Epidermal melanocyte (primary cell): ENCODE data around the gene SHC2.
"Not testable (repeated sequence)": the region's sequence is repeated elsewhere in the genome, so short reads cannot be mapped to it uniquely, and the experiment has no call there.

Source experiments
- DNase-seq: peaks from one replicate; pipeline ENCODE4 v3.0.0; 2011; ENCODE audit warnings: low spot score; ENCODE audit not compliant: insufficient read length

The SHC2 gene

GRCh38 chr19:408441-408901, 52.4 kb downstream of the SHC2 start:
- no peak for DNase-seq

DNA sequence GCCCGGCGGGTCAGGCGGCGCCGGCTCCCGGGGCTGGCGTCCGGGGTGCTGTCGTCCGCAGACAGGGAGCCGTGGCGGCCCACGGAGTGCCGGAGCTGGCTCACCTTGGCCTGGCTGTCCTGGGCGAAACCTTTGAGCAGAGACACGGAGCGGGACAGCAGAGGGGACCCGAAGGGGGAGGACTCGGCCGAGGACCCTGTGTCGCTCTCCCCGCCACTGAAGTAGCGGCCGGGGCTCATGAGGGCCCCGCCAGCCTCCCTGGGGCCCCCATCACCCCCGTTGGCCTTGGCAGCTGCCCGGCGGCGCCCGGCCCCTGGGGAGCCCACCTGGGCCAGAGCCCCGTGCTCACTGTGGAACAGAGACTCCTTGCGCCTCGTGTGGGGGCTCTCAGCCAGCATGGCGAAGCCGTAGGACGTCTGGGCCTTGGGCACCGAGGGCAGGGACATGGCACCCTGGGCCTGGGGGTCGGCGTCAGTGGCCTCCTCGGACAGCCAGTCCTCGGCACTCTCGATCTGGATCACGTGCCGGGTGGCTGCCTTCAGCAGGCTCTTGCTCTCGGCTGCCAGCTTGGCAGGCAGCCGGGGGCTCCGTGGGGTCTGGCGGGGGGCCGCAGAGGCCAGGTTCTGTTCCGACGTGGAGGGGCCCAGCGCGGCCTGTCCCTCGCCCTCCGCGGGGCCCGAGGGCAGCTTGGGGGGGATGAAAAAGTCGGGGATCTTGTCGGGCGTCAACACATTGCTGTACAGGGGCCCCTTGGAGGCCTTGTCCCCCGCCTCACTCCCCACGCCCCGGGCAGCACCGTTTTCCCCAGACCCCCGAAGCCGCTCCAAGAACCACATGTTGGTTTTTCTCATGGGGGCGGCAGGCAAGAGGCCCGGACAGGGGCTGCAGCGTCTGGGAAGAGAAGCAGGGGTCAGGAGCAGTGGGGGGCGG, 53.1 kb downstream of the SHC2 start:
- no peak for DNase-seq

DNA sequence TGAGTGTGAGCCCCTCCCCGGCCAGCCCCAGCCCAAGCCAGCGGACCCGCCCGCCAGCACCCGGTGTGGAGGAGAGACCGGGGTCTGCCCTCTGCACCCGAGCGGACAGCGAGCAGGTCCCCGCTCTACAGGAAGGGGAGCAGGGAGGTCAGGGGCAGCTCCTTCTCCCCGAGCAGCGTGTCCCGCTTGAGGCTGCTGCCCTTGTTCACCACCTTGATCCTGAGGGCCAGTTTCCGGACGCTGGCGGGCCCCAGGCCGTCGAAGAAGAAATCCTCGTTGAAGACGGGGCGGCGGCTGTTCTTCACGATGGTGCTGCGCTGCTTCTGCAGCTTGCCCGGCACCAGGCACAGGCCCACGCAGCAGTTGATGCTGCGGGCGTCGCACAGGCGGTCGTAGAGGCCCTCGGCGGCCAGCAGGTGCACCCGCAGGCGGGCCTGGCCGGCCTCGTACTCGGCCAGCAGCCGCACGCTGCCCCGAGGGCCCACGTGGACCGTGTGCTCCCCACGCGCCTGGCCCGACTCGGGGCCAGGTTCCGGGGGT, 53.8 kb downstream of the SHC2 start:
- DNase-seq = no peak

DNA sequence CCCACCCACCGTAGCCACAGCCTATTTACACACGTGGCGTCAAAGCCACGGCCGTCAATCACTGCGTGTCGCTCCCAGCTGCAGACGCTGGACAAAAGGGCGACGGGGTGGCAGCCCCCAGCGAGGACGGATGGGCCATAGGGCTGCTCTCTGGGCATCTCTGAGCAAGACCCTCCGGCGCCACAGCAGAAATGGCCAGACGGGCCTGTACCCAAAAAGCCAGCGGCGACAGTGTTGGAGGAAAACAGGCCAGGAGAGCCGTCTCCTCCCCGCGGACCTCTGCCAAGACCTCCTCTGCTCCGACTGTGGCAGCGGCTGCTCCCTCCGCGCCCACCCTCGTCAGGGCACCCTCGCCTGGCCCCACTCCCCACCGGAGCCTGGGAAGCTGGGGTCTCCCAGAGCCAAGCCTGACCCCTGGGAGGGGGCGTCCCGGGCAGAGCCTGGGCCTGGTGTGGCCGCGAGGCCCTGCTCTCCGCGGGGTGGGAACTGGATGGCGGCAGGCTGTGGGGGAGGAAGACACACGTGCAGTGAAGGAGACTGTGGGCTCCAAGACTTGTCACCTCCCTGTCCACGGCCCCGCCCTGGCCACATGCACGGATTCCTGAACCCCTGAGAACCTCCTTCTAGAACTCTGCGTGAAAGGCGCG, 54.6 kb downstream of the SHC2 start:
- no peak for DNase-seq

GRCh38 chr19:405121-405965, 55.5 kb downstream of the SHC2 start:
- DNase-seq = no peak

DNA sequence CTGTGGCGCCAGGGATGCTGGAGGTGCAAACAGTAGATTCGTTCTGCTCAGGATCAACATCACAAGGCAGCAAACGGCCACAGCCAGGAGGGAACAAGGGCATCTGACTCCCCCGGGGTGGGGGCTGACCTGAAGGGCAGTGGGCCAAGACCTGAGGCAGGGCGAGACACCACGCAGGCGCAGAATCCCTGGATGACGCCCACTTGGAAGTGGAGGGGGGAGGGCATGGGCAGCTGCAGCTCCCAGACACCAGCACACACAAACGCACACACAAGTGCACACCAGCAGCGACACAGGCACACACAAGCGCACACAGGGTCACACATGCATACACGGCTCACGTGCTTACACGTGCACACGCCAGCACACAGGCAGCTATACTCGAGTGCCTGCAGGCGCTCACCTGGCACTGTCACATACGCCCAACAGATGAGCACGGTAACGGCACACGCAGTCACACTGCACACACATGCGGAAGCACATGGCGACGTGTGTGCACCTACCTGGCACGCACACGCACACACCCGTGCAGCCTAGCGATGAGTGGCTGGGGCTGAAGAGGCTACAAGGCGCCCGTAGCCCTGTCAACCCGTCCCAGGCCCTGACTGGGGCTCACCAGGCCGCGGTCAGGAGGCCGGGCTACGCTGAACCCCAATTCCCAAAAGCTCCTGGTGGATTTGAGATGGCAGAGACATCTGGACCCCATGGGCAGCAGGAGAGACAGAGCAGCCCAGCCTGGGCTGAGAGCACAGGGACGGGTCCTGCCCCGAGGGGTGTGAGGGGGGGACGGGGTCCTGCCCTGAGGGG, 57.4 kb downstream of the SHC2 start:
- DNase-seq = no peak

DNA sequence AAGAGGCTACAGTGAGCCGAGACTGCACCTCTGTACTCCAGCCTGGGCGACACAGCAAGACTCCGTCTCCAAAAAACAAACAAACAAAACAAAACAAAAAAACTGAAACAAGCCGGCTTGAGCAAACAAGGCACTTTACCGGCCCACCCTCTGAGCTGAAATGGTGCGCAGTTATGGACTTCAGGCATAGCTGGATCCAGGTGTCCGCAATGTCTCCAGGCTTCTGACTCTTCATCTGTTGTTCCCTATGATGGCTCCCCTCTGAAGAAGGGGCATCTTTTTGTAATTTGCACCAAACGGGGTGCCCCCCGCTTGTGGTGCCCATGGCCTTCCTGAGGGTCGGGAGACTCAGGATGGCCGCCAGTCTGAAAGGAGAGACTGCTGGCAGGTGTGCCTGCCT, 58.0 kb downstream of the SHC2 start:
- DNase-seq = no peak

GRCh38 chr19:401866-402511, 58.8 kb downstream of the SHC2 start:
- no peak for DNase-seq

DNA sequence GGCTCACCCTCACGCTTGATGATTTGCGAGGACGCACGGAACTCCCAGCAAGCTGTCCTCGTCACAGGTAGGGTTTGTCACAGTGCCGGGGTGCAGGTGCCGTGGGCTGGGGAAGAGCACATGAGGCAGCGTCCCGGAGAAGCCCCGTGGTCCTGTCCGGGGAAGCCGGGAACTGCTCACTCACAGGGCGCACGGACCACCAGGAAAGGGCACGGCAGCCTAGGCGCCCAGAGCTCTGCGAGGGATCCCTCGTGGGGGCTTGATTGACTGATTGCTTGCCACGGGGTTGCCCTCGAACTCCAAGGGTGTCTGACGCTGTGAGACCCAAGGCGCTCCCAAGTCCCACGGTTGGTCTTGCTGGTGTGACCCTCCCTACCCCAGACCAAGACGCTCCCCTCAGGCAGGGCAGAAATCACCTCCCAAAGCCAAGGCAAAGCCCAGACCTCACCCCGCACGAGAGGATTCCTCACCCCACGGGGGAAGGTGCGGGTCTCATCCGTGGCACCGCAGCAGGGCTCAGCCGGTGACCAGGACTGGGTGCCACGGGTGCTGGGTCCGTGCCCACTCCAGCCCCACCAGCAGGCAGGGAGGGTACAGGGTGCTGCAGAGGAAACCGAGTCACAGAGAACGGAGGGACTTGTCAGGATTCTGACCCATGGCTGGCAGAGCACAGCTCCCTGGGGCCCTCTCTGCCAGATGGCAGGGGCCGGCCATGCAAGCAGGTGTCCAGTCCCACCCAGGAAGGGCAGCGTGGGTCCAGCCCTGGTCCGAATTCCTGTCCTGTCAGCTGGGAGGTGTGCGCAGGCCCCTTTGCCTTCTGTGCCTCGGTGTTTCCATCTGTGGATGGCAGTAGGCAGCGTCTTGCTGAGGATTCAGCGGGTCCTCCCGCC, 59.6 kb downstream of the SHC2 start:
- no peak for DNase-seq

DNA sequence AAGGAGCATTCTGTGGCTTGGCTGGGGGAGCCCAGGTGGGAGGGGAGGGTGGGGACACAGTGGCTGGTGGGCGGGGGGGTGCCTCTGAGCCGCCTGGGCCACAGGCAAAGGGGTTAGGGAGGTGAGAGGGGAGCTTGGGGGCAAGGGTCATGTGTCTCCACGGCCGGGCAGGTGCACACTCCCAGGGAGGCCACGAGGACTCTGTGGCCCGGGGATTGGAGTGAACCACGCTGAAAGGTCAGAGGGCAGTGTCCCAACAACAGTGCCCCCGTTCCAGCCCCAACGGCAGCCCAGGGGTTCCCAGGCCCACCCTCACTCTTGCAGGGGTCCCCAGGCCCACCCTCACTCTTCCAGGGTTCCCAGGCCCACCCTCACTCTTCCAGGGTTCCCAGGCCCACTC, 61.5 kb downstream of the SHC2 start:
- DNase-seq = no peak

DNA sequence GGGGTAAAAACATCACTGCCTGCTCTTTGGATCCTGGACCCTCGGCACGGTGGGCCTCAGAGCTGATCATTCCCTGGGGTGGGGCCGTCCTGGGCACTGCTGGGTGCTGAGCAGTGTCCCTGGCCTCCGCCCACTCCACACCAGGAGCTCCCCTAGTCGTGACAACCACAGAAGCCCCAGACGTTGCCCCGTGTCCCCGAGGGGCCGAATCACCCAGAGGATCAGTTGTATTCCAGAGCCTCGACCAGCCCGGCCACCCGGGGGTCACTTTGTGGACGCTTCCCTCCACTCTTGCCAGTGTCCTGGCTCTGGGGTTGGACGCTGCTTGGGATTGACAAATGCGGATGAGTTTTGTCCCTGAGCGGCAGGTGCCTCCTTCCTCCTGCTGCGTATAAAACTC, 62.1 kb downstream of the SHC2 start:
- no peak for DNase-seq

DNA sequence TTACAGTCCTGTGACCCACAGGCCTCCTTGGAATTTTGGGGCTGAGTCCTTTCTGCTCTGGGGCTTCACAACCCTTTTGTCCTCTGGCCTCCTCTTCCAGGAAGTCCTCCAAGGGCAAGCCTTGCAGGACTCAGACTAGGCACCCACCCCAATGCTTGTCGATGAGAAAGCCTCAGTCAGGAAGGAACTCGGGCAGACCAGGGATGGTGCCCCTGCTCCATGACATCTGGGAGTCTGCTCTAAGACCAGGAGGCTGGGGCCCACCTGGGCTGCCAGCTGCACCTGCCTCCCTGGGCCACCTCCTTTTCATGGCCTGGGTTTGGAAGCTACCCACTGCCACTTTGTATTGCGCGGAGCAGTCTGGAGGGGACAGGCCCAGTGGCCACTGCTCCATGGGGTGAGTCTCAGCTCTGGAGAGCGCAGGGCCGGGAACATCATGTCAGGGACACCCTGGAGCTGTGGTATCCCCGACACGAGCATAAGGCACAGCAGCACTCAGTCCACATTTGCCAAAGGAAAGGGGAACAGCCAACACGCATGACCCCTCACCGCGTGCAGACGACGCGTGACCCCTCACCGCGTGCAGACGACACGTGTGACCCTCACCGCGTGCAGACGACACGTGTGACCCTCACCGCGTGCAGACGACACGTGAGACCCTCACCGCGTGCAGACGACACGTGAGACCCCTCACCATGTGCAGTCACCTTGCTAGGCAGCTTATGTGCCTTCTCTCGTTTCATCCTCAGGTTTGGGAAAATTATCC, 62.7 kb downstream of the SHC2 start:
- no peak for DNase-seq

DNA sequence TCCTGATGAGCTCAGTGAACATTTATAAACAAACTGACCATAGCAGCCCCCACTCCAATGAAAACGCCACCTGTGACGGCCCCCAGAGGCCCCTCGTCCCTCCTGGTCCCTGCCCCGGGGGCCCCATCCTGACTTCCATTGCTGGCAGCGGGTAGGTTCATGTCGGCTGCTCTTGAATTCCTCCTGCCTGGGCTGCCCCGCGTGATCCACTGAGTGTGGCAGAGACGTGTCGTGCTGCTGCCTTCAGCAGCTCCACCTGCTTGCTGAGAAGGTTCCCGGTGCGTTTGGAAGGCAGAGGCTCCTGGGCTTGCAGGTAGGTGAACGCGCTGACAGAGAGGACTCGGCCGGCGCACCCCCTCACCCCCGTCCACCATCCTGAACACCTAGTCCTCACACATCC, 63.5 kb downstream of the SHC2 start:
- no peak for DNase-seq

- no peak for DNase-seq
Observed at GRCh38 chr19:395467-395866, 65.4 kb downstream of the SHC2 start.

DNA sequence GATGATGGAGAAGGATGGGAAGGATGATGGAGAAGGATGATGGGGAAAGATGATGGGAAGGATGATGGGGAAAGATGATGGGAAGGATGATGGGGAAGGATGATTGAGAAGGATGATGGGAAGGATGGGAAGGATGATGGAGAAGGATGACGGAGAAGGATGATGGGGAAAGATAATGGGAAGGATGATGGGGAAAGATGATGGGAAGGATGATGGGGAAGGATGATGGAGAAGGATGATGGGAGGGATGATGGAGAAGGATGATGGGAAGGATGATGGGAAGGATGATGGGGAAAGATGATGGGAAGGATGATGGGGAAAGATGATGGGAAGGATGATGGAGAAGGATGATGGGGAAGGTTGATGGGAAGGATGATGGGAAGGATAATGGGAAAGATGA, 66.0 kb downstream of the SHC2 start:
- DNase-seq = not testable (repeated sequence)

DNA sequence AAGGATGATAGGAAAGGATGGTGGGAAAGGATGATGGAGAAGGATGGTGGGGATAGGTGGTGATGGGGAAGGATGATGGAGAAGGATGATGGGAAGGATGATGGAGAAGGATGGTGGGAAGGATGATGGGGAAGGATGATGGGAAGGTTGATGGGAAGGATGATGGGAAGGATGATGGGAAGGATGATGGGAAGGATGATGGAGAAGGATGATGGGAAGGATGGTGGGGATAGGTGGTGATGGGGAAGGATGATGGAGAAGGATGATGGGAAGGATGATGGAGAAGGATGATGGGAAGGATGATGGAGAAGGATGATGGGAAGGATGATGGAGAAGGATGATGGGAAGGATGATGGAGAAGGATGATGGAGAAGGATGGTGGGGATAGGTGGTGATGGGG, 67.3 kb downstream of the SHC2 start:
- DNase-seq = not testable (repeated sequence)

GRCh38 chr19:392375-392970, 68.4 kb downstream of the SHC2 start:
- no peak for DNase-seq
